ENCODE measurements around the gene MEMO1.
A peak's percentile ranks its signal among the peaks of the same experiment; 100 is the strongest.
"Not testable (repeated sequence)": the region's sequence is repeated elsewhere in the genome, so short reads cannot be mapped to it uniquely, and the experiment has no call there.

Gene MEMO1

DNA sequence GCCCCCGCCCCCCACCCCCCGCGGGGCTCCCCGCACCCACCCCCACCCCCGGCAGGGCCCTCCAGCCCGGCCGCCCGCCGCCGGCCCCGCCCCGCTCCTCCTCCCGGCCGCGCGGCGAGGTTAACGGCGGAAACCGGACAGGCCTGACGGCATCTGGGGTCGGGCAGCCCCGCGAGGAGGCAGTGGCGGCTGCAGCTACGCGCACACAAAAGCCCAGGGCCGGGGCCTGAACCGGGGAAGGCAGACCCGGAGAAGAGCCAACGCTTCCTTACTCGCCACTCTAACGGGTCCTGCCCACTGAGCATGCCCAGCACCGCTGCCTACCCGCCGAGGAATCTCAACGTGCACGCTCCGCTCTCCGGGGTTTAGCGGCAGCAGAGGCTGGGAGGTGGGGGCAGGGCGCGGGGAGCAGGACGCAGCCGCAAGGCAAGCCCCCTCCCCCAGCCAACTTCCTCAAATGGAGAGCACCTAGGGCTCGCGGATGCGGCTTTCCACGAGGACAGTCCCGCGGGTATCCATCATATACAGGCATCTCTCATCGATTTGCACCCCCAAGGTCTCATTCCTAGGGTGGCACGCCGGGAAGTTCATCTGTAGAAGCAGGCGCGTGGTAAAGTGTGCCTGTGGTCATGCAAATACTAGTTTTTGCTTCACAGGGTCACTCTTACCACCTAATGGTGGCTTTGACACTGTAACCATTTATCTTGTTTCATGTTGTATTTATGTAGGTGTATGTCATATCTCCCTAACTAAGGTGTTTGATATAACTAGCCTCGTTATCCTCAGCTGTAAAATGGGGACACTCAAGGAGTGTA lies at the start of gene MEMO1:
Gene MEMO1 (minus strand): TSS at position 339 of the 815 bp plus-strand sequence. CDS start 761 bp downstream, outside the sequence.
- H3K36me3 ChIP-seq (ENCODE audit: control insufficient read depth, insufficient read depth, low read length) = no peaks in the 10 kb centered on the region; the same call in 1 of the 2 replicates

GRCh38 chr2:32060266-32060665 lies 49.5 kb upstream of the MEMO1 start:
- no peaks in the 10 kb centered on the region for H3K27me3 ChIP-seq (ENCODE audit: control insufficient read depth, insufficient read depth, low read length)
- H3K36me3 ChIP-seq (ENCODE audit: control insufficient read depth, insufficient read depth, low read length) = no peaks in the 10 kb centered on the region
- H3K9ac ChIP-seq (ENCODE audit: low read depth, low read length) = no peak overlapping the region
- no peak overlapping the region for H3K27ac ChIP-seq (ENCODE audit: low read depth, low read length)
- H3K9me3 ChIP-seq (ENCODE audit: control insufficient read depth, insufficient read depth, low read length) = no peaks in the 10 kb centered on the region
- H3K4me3 ChIP-seq (ENCODE audit: low read depth, low read length) = no peak overlapping the region
- H3K4me1 ChIP-seq (ENCODE audit: control insufficient read depth, insufficient read depth, low read length) = peaks cover 8% of the 10 kb centered on the region; the same call in 1 of the 2 replicates

More for the DNA sequence above, at the start of gene MEMO1:
- H3K27me3 ChIP-seq (ENCODE audit: control insufficient read depth, insufficient read depth, low read length) = no peaks in the 10 kb centered on the region
- H3K9ac ChIP-seq (ENCODE audit: low read depth, low read length) = peak within 1 kb of the TSS; percentile 74
- peak within 1 kb of the TSS; percentile 99 for H3K27ac ChIP-seq (ENCODE audit: low read depth, low read length)
- peaks cover 26% of the 10 kb centered on the region for H3K4me1 ChIP-seq (ENCODE audit: control insufficient read depth, insufficient read depth, low read length)
- no peaks in the 10 kb centered on the region for H3K9me3 ChIP-seq (ENCODE audit: control insufficient read depth, insufficient read depth, low read length)
- peak within 1 kb of the TSS; percentile 94 for H3K4me3 ChIP-seq (ENCODE audit: low read depth, low read length)

- Histone ChIP-seq H3K9me3 (ENCODE audit: control insufficient read depth, insufficient read depth, low read length) (no peaks in the 10 kb centered on the region), H3K36me3 (ENCODE audit: control insufficient read depth, insufficient read depth, low read length) (no peaks in the 10 kb centered on the region), H3K27ac (ENCODE audit: low read depth, low read length) (no peak overlapping the region), H3K4me1 (ENCODE audit: control insufficient read depth, insufficient read depth, low read length) (peaks cover 8% of the 10 kb centered on the region; the same call in 1 of the 2 replicates), H3K9ac (ENCODE audit: low read depth, low read length) (no peak overlapping the region), H3K27me3 (ENCODE audit: control insufficient read depth, insufficient read depth, low read length) (no peaks in the 10 kb centered on the region), H3K4me3 (ENCODE audit: low read depth, low read length) (no peak overlapping the region)
These were observed 47.3 kb upstream of the MEMO1 start for GRCh38 chr2:32058130-32058529.

GRCh38 chr2:32054583-32054982 lies 43.8 kb upstream of the MEMO1 start:
- not testable (repeated sequence) for H3K9me3 ChIP-seq (ENCODE audit: control insufficient read depth, insufficient read depth, low read length); H3K9ac ChIP-seq (ENCODE audit: low read depth, low read length); H3K36me3 ChIP-seq (ENCODE audit: control insufficient read depth, insufficient read depth, low read length); H3K4me1 ChIP-seq (ENCODE audit: control insufficient read depth, insufficient read depth, low read length); H3K27me3 ChIP-seq (ENCODE audit: control insufficient read depth, insufficient read depth, low read length); H3K4me3 ChIP-seq (ENCODE audit: low read depth, low read length); H3K27ac ChIP-seq (ENCODE audit: low read depth, low read length)

GRCh38 chr2:32051836-32052439 lies 41.1 kb upstream of the MEMO1 start:
- Histone ChIP-seq H3K27me3 (ENCODE audit: control insufficient read depth, insufficient read depth, low read length) (no peaks in the 10 kb centered on the region), H3K9ac (ENCODE audit: low read depth, low read length) (no peak overlapping the region), H3K9me3 (ENCODE audit: control insufficient read depth, insufficient read depth, low read length) (no peaks in the 10 kb centered on the region), H3K36me3 (ENCODE audit: control insufficient read depth, insufficient read depth, low read length) (no peaks in the 10 kb centered on the region), H3K27ac (ENCODE audit: low read depth, low read length) (no peak overlapping the region), H3K4me3 (ENCODE audit: low read depth, low read length) (no peak overlapping the region), H3K4me1 (ENCODE audit: control insufficient read depth, insufficient read depth, low read length) (no peaks in the 10 kb centered on the region)

GRCh38 chr2:32043561-32043960 lies 32.8 kb upstream of the MEMO1 start:
- Histone ChIP-seq H3K4me1 (ENCODE audit: control insufficient read depth, insufficient read depth, low read length) (no peaks in the 10 kb centered on the region), H3K36me3 (ENCODE audit: control insufficient read depth, insufficient read depth, low read length) (no peaks in the 10 kb centered on the region), H3K4me3 (ENCODE audit: low read depth, low read length) (no peak overlapping the region), H3K27me3 (ENCODE audit: control insufficient read depth, insufficient read depth, low read length) (no peaks in the 10 kb centered on the region), H3K9me3 (ENCODE audit: control insufficient read depth, insufficient read depth, low read length) (no peaks in the 10 kb centered on the region), H3K9ac (ENCODE audit: low read depth, low read length) (no peak overlapping the region), H3K27ac (ENCODE audit: low read depth, low read length) (no peak overlapping the region)

GRCh38 chr2:32039447-32040219 lies 28.8 kb upstream of the MEMO1 start, which contains the start of gene DPY30:
TSS of gene DPY30 (minus strand) at chr2:32039805. CDS start at chr2:32039456, 349 bp downstream.
- H3K27ac ChIP-seq (ENCODE audit: low read depth, low read length) = peak within 1 kb of the TSS; percentile 86
- no peaks in the 10 kb centered on the region for H3K4me1 ChIP-seq (ENCODE audit: control insufficient read depth, insufficient read depth, low read length)
- H3K9me3 ChIP-seq (ENCODE audit: control insufficient read depth, insufficient read depth, low read length) = no peaks in the 10 kb centered on the region
- peak within 1 kb of the TSS; percentile 81 for H3K9ac ChIP-seq (ENCODE audit: low read depth, low read length)
- peak within 1 kb of the TSS; percentile 99 for H3K4me3 ChIP-seq (ENCODE audit: low read depth, low read length)
- H3K36me3 ChIP-seq (ENCODE audit: control insufficient read depth, insufficient read depth, low read length) = peaks cover 18% of the 10 kb centered on the region
- no peaks in the 10 kb centered on the region for H3K27me3 ChIP-seq (ENCODE audit: control insufficient read depth, insufficient read depth, low read length)

GRCh38 chr2:32034198-32034887 lies 23.5 kb upstream of the MEMO1 start:
- H3K27ac ChIP-seq (ENCODE audit: low read depth, low read length); H3K4me3 ChIP-seq (ENCODE audit: low read depth, low read length); H3K4me1 ChIP-seq (ENCODE audit: control insufficient read depth, insufficient read depth, low read length); H3K9ac ChIP-seq (ENCODE audit: low read depth, low read length); H3K27me3 ChIP-seq (ENCODE audit: control insufficient read depth, insufficient read depth, low read length); H3K9me3 ChIP-seq (ENCODE audit: control insufficient read depth, insufficient read depth, low read length): not testable (repeated sequence)
- H3K36me3 ChIP-seq (ENCODE audit: control insufficient read depth, insufficient read depth, low read length) = peaks cover 47% of the 10 kb centered on the region

DNA sequence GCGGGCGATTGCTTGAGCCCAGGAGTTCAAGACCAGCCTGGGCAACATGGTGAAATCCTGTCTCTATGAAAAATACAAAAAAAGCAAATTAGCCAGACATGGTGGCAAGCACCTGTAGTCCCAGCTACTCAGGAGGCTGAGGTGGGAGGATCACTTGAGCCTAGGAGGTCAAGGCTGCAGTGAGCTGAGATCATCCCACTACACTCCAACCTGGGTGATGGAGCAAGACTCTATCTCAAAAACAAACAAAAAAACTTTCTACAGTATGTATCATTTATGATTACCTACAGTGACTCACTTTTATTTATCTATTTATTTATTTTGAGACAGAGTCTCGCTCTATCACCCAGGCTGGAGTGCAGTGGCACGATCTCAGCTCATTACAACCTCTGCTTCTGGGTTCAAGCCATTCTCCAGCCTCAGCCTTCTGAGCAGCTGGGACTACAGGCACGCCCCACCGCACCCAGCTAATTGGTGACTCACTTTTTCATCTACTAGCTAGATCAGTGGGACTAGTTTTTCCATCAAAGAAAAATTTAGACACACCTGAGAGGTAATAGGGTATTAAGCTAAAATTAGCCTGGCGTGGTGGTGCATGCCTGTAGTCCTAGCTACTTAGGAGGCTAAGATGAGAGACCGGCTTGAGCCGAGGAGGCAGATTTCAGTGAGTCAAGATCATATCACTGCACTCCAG lies 8.1 kb upstream of the MEMO1 start:
- not testable (repeated sequence) for H3K4me3 ChIP-seq (ENCODE audit: low read depth, low read length); H3K27ac ChIP-seq (ENCODE audit: low read depth, low read length); H3K4me1 ChIP-seq (ENCODE audit: control insufficient read depth, insufficient read depth, low read length); H3K9me3 ChIP-seq (ENCODE audit: control insufficient read depth, insufficient read depth, low read length); H3K27me3 ChIP-seq (ENCODE audit: control insufficient read depth, insufficient read depth, low read length); H3K9ac ChIP-seq (ENCODE audit: low read depth, low read length)
- H3K36me3 ChIP-seq (ENCODE audit: control insufficient read depth, insufficient read depth, low read length) = peaks cover 47% of the 10 kb centered on the region

GRCh38 chr2:32012872-32013271 lies 2.1 kb upstream of the MEMO1 start:
- Histone ChIP-seq H3K9me3 (ENCODE audit: control insufficient read depth, insufficient read depth, low read length) (no peaks in the 10 kb centered on the region), H3K9ac (ENCODE audit: low read depth, low read length) (no peak overlapping the region), H3K4me1 (ENCODE audit: control insufficient read depth, insufficient read depth, low read length) (peaks cover 17% of the 10 kb centered on the region), H3K36me3 (ENCODE audit: control insufficient read depth, insufficient read depth, low read length) (peaks cover 5% of the 10 kb centered on the region), H3K27ac (ENCODE audit: low read depth, low read length) (no peak overlapping the region), H3K4me3 (ENCODE audit: low read depth, low read length) (no peak overlapping the region), H3K27me3 (ENCODE audit: control insufficient read depth, insufficient read depth, low read length) (no peaks in the 10 kb centered on the region)
